NCI-H510A (cell line): Measurements from ENCODE around the gene FXYD2.
"Not testable (repeated sequence)": the region's sequence is repeated elsewhere in the genome, so short reads cannot be mapped to it uniquely, and the experiment has no call there.

Experiments
- DNase-seq: peaks from one replicate; lab custom pipeline; 2025; lab: John Stamatoyannopoulos, UW

FXYD2 gene

DNA sequence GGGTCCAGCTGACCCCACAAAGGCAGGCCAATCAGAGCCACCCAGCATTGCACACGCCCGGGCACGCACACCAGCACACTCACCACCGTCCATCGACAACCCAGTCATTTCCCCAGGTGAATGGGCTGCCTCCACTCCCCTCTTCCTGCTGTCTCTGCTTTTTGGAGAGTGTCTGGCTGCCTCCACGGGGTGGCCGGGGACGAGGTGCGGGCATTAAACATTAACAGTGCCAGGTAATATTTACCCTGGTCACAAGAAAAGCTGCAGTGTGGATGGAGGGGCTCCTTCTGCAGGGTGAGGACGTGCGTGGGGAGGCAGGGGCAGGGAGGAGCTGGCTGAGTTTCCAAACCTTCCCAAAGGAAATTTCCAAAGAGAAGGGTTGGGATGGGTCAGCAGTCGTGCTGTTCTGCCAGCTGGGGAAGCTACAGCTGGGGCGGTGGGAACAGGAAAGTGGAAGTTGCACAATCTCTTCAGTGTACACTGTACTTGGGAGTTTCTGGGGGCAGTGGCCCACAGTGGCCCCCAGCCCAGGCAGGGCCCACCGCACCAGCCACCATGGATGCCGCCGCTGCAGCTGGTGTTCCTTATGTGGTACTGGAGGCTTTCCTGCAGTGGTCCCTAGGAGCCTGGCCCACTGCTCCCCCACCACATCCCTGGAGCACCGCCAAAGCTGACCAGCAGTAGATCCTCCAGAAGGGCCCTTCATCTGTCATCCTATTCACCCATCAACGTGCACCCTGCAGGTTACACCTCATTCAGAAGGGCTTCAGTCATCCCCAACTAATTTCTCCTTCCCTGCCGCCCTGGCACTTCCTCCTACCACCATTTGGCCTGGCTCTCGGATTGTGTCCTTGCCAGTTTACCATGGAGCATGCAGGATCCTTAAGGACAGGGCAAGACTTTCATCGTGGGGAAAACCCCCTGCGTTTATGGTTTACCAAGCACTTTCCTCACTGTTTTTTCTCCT, at the start of gene FXYD2:
Gene FXYD2, minus strand, starts transcription at position 174 of the 967 bp plus-strand sequence. Its CDS starts 66 bp downstream, at position 108.
- DNase-seq: no peak

DNA sequence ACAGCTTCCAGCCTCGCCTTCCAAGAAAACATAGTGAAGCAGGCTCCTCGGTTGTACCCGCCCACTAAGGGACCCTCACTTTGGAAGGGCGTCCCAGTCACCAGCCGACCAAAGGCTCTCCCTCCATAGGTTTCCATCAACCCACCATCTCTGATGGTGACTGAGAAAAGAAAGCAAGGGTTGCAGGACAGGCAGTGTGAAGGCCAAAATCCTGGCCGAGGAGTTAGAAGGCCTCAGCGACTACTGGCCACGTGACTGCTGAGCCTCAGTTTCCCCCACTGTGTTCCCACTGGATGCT, 49.2 kb upstream of the FXYD2 start:
- DNase-seq: no peak

GRCh38 chr11:117872975-117873827, 48.7 kb upstream of the FXYD2 start:
- DNase-seq: no peak

DNA sequence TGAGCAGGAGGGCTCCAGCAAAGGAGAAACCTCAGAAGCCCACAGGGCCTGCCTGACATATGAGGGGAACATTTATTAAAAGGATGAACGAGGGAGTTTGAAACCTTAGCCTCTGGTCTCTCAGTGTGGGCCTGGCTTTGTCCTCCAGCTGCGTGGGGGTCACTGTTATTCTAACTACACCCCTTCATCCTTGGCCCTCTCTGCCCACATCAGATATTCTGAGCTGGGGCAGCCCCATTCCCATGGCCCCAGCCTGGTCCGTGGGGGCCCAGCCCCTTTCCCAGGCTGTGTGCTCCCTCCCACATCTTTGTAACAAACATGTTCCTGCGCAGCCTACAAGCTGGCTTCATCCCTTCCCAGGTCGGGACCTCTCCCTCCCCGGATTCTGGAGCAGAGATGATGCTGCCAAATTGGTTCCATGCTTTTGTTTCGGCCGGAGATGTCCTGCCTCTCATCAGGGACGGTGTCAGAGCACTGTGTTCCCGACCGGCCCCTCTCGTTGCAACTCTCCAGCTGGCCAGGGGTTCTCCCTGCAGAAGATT, 47.9 kb upstream of the FXYD2 start:
- DNase-seq: no peak

- DNase-seq: no peak
These were observed 47.2 kb upstream of the FXYD2 start for GRCh38 chr11:117871784-117872183.

DNA sequence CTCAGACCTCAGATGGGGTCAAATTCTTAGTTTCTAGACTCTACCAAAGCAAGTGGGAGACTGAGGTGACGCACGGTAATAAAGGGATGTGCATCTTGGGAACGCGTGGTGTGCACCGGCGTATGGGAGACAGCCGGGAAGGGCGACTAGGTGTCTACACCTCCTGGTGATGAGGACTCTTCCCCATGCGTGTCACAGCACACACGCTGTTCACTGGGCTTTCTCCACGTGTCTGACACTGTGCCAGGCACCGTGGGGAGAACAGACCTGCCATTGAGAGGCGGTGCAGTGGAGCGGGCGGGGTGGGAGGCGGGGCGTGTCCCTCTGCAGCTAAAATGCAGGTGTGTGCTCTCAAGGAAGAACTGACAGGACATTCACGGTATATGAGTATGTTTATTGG, 46.6 kb upstream of the FXYD2 start:
- no peak for DNase-seq

- no peak for DNase-seq
These were observed 45.8 kb upstream of the FXYD2 start for GRCh38 chr11:117870103-117870952.

DNA sequence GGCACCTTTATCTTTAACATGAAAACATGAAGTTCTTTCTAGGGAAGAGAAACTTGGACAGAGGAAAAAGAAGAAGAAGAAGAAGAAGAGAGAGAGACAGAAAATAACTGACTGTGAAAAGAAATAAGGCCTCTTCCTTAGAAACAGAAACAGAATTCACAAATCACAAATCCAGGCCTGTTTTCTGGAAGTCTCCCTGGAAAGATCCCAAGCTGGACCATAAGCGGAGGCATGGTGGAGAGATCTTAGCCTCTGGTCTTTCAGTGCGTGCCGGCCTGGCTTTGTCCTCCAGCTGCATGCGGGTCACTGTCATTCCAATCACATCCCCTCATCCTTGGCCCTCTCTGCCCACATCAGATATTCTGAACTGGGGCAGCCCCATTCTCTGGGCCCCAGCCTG, 45.1 kb upstream of the FXYD2 start:
- no peak for DNase-seq

- DNase-seq: no peak
These were observed 44.4 kb upstream of the FXYD2 start for GRCh38 chr11:117868815-117869561.

DNA sequence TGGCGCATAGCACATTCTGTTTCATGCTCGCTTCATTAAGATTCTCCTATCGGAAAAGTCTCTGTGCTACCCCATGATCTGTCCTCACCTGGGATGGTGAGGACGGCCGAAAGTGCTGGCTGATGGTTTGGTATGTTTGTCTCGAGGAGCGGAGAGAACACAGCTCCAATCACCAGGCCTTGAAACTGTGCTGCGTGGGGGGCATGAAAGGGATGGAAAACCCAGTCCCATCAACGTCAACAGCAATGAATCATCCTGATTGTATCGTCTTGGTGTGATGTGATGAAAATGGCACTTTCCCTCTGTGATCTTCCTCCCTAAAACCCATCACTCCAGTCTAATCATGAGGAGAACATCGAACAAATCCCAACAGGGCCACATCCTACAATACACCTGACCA, 43.5 kb upstream of the FXYD2 start:
- DNase-seq: no peak

- DNase-seq: no peak
These were observed 42.0 kb upstream of the FXYD2 start for GRCh38 chr11:117866526-117866925.

DNA sequence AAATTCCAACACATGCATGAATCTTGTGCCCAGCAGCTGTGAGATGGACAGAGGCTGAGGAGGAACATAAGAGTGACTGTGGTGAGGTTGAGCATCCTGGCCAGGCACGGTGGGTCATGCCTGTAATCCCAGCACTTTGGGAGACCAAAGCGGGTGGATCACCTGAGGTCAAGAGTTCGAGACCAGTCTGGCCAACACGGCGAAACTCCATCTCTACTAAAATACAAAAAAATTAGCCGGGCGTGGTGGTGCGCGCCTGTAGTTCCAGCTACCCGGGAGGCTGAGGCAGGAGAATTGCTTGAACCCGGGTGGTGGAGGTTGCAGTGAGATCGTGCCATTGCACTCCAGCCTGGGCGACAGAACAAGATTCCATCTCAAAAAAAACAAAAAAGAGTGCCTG, 41.0 kb upstream of the FXYD2 start:
- DNase-seq: not testable (repeated sequence)

GRCh38 chr11:117863383-117863782, 38.8 kb upstream of the FXYD2 start:
- no peak for DNase-seq

- DNase-seq: no peak
These were observed 38.2 kb upstream of the FXYD2 start for GRCh38 chr11:117862753-117863152.

- no peak for DNase-seq
These were observed 37.6 kb upstream of the FXYD2 start for GRCh38 chr11:117862019-117862725.

- peak; percentile 94 for DNase-seq
These were observed 36.8 kb upstream of the FXYD2 start for GRCh38 chr11:117861151-117862018.

GRCh38 chr11:117860139-117860538, 35.6 kb upstream of the FXYD2 start:
- DNase-seq: no peak

DNA sequence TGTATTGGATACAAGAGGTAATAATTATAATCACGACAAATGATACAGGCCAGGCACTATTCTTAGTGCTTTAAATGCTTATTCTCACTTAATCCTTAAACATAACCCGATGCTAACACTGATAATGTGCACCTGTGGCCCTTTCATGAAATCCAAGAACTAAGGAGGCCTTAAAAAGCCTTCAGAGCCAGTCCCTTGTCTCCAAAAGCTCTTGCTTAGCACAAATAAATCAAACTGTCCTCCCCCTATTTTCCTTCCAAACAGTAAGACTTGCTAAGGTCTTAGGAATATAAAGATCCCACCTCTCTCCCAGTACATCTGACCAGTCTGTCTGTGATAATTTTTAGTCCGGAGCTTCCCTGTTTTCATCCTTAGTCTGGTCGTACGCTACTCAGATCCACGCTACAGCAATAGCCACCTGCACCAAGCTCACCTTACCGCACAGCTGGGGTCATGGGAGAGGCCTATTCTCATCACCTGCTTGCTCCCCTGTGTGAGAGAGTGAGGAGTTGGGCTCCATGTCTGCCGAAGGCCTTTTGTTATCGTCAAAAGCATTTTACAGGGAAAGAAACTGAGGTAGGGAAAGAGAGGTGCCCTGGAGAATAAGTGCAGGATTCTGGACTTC, 35.1 kb upstream of the FXYD2 start:
- DNase-seq: no peak

DNA sequence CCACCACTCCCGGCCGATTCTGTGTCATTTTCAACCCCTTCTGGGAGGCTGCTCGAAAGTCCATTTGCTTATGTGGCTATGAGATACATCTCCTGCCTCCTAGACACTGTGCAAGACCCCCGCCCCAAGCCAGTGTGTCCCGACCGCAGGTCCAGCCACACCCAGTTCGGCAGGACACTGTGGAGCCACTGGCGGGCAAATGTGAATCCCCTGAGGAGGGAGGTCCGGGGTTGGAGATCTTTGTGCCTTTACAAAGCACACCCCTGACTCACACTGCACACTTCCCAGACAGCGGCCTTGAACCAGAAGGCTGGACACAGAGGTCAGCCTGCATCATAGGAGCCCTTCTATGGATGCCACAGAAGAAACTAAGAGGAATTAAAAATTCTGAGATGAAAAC, 34.5 kb upstream of the FXYD2 start:
- DNase-seq: no peak
